ENCODE data around the gene LRTM2.

GRCh38 chr12:1844661-1845409, 24.5 kb downstream of the LRTM2 start:
- TF ChIP-seq POLR2A (IDR thresholded peaks at IDR 0.05) (no peak), CTCF (IDR thresholded peaks at IDR 0.05) (no peak)
